Colon (tissue), 2 donors: ENCODE measurements around the gene CAMK1D.

ENCODE experiments used
- FAIRE-seq: peaks from 2 replicates; lab custom pipeline; 2012; peaks lifted over from hg19 to GRCh38; lab: Jason Lieb, UNC
- donor health status: control.
- donor health status: control.

The CAMK1D gene

GRCh38 chr10:12375076-12375504, 25.7 kb downstream of the CAMK1D start:
- no peak for FAIRE-seq

- FAIRE-seq: no peak
Measured at GRCh38 chr10:12376211-12376610, 26.9 kb downstream of the CAMK1D start.

- FAIRE-seq: no peak
Measured at GRCh38 chr10:12377658-12378290, 28.4 kb downstream of the CAMK1D start.

GRCh38 chr10:12380999-12381398, 31.7 kb downstream of the CAMK1D start:
- FAIRE-seq: no peak

GRCh38 chr10:12381536-12382156, 32.3 kb downstream of the CAMK1D start:
- no peak for FAIRE-seq

GRCh38 chr10:12382157-12382548, 32.8 kb downstream of the CAMK1D start:
- no peak for FAIRE-seq

- FAIRE-seq: no peak
Measured at GRCh38 chr10:12382956-12383531, 33.7 kb downstream of the CAMK1D start.

GRCh38 chr10:12384906-12385305, 35.6 kb downstream of the CAMK1D start:
- no peak for FAIRE-seq

- no peak for FAIRE-seq
Measured at GRCh38 chr10:12387561-12388210, 38.3 kb downstream of the CAMK1D start.

- no peak for FAIRE-seq
Measured at GRCh38 chr10:12388671-12389070, 39.3 kb downstream of the CAMK1D start.

GRCh38 chr10:12389154-12389734, 39.9 kb downstream of the CAMK1D start:
- FAIRE-seq: no peak

- no peak for FAIRE-seq
Measured at GRCh38 chr10:12390733-12391132, 41.4 kb downstream of the CAMK1D start.

GRCh38 chr10:12391206-12391605, 41.9 kb downstream of the CAMK1D start:
- FAIRE-seq: no peak

GRCh38 chr10:12393831-12394230, 44.5 kb downstream of the CAMK1D start:
- no peak for FAIRE-seq

- no peak for FAIRE-seq
Measured at GRCh38 chr10:12394241-12395033, 45.1 kb downstream of the CAMK1D start.

GRCh38 chr10:12396093-12396492, 46.7 kb downstream of the CAMK1D start:
- FAIRE-seq: no peak

- no peak for FAIRE-seq
Measured at GRCh38 chr10:12396567-12396966, 47.2 kb downstream of the CAMK1D start.

- FAIRE-seq: no peak
Measured at GRCh38 chr10:12397147-12397896, 48.0 kb downstream of the CAMK1D start.

- no peak for FAIRE-seq
Measured at GRCh38 chr10:12397941-12398340, 48.6 kb downstream of the CAMK1D start.

- FAIRE-seq: no peak
Measured at GRCh38 chr10:12400266-12400931, 51.1 kb downstream of the CAMK1D start.

- FAIRE-seq: no peak
Measured at GRCh38 chr10:12401466-12401865, 52.1 kb downstream of the CAMK1D start.
